Measurements from ENCODE around the gene SLC1A1.

SLC1A1 gene

DNA sequence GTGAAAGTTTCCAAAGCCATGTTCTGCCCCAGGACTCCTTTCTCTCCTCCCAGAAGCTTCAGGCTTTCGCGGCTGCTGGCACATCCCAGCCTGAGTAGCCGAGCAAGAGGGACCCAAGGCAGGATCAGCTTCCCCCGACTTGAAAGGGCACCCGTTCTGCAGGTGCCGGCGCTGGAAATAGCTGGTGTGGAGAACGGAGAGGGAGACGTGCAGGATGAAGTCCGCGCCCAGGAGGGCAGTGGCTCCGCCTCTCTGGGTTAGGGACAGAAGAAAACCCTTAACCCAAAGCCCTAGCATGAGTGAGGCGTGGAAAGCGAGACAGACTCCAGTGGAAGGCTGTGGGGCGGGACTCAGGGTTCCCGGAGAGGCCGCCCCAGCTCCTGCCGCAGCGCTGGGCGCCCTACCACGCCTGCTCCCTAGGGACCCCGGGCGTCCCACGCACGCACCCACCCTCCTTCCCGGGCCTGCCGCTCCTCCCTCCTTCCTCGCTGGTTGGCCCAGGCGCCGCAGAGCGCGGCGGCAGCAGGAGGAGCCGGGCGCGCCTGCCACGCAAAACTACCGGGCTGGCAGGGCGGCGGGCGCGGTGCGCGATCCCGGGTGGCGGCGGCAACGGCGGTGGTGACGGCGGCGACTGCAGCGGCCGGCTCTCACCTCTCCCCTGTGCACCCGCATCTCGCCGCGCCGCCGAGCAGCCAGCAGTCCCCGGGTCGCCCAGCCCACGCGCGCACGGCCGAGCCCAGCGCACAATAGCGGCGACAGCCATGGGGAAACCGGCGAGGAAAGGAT, at the start of gene SLC1A1:
Gene SLC1A1 (plus strand): TSS at position 550 of the 786 bp plus-strand sequence. CDS start 212 bp downstream, at position 762.
- no peak for DNase-seq

DNA sequence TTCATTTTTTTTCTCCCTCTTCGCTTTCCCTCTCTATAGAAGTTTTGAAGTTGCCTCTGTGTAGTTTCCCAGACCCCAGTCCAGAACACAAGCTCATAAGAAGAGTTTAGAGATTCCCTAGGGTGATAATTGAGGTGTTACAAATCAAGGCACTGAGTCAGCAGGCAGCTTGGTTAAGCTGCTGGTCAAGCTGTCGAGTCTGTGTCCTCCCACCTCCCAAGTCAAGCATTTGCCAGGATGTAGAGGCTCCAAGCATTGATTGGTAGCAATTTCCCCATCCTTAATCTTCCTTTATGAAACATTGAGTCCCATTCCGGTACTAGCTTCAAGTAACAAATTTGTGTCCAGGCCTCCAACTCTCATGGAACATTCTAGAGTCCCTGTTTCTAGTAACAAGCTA, 47.5 kb upstream of the SLC1A1 start:
- no peak for DNase-seq

- DNase-seq = no peak
Observed at GRCh38 chr9:4443439-4443838, 46.8 kb upstream of the SLC1A1 start.

DNA sequence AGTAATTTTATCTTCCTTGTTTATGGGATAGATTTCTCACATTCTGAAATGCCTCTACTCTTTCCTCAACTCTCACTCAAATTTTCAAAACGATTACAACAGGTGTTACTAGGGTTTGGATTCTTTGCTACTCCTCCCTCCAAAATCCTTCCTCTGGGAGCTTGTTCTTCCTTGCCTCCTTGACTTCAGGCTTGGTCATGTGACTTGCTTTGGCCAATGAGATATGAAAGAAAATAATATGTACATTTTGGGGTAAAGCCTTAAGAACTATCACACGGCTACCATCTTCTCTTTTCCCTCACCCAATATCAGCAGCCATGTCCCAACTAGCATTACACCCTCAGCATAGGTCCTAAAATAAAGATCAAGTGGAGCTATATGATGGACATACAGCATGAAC, 28.8 kb upstream of the SLC1A1 start:
- no peak for DNase-seq

DNA sequence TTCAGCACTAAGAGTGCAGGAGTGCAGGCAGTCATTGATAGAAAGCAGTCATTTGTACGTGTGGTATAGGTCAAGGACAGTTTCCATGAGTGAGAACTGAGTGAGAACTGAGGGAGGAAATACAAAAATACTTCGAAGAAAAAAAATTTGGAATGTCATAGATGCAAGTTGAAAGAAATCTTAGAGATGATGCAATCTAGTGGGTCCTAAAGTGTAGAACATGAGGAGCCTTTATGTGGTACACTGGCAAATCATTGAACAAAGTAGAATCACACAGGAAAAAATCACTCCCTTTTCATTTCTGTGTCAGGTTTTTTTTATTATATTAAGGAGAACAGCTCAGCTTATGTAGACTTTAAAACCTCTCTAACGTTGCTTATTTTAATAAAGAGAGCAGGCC, 26.4 kb upstream of the SLC1A1 start:
- no peak for DNase-seq

DNA sequence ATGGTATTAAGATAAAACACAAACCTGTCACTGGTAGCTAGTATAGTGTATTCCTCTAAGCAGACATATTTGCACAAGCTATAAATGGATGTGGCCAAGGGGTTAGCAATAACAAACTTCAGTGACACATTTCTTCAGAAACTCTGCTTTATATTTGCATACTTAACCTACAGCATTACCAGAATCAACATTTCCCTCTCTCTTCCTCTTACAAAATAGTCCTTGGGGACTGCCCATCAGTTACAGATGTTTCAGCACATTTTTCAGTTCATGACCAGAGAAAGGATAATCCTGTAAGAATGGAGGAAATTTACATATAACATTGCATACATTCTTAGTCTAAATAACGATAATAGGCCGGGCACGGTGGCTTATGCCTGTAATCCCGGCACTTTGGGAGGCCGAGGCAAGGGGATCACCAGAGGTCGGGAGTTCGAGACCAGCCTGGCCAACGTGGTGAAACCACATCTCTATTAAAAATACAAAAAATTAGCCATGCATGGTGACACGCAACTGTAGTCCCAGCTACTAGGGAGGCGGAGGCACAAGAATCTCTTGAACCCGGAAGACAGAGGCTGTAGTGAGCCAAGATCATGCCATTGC, 25.3 kb upstream of the SLC1A1 start:
- no peak for DNase-seq

DNA sequence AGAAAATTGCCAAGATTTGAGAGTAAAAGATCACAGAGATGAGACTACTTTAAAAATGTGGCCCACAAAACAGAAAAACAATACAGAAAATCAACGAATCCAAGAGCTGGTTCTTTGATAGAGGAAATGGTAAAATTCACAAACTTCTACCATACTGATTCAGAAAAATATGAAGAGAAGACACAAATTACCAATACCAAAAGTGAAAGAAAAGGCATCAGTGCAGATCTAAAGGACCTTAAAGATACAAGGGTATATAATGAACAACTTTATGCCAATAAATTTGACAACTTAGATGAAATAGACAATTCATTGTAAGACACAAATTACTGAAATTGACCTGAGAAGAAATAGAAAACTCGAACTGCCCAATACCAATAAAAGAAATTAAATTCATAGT, 24.4 kb upstream of the SLC1A1 start:
- no peak for DNase-seq

DNA sequence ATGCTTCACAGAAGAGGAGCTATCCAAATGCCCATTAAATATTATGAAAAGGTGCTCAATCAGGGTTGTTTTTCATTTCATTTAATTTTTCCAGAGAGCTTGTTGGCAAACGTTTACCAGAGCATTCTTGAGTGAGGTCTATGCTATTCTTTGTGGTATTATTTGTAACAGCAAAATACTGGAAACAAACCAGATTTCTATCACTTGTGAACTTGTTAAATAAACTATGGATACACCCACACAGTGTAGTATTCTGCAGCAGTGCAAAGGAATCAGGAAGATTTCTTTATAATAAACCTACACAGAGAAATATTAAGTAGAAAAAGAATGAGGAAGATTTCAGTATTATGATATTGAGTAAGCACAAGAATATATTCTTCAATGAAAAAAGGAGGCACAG, 15.0 kb upstream of the SLC1A1 start:
- DNase-seq = no peak

- no peak for DNase-seq
Observed at GRCh38 chr9:4486176-4486575, 4.1 kb upstream of the SLC1A1 start.

DNA sequence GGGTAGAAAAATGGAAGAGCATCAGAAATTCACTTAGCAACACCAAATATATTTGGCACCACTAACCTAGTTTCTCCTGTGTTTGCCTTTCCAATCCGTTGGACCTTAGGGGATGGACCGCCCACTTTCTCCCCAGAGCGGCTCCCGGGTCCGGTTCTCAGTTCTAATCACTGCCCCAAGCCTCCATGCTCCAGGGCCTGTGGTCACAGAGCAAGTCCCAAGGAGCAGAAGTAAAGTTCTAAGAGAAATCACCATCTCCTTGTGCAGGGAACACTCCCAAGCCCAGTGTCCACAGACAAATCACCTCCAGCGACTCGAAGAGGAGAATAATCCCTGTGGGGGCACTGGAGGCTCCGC, 728 bp upstream of the SLC1A1 start:
- no peak for DNase-seq

GRCh38 chr9:4490705-4491625, 697 bp downstream of the SLC1A1 start:
- DNase-seq = no peak

- DNase-seq = no peak
Observed at GRCh38 chr9:4491626-4491975, 1.3 kb downstream of the SLC1A1 start.

DNA sequence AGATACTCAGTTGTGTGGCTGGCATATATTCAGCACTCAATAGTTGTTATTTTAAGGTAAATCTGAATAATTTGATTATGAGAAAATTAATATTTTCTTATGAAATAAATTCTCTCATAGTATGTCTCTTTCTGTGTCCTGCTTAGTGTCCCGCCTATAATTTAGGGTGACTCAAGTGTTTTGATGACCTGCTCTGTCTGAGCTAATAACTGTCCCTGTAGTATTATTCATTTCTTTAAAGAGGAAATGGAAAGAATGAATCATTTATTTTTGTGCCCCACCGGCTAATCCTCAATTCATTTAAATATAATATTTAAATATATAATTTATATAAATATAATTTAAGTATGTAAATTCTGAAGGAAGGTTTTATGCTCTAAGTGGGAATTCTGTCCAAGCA, 4.1 kb downstream of the SLC1A1 start:
- DNase-seq = no peak

DNA sequence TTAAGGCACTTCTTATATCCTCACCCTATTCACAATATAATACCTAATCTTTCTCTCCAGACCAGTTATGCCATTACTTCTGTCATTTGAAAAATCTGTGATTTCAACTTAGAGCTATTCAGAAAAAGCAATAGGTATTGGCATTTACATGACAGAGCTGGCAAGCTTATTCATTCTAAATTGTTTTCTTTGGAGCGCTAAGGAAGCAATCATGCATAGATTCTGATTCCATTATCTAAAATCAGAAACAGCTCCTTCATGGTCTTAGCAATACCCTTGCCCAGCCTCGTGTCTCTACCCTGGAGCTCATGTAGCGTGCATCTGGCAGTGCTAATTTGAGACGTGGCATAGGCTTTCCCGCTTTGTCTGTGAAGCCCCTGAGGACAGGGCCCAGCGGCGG, 4.5 kb downstream of the SLC1A1 start:
- no peak for DNase-seq

GRCh38 chr9:4495537-4495936, 5.3 kb downstream of the SLC1A1 start:
- DNase-seq = no peak

DNA sequence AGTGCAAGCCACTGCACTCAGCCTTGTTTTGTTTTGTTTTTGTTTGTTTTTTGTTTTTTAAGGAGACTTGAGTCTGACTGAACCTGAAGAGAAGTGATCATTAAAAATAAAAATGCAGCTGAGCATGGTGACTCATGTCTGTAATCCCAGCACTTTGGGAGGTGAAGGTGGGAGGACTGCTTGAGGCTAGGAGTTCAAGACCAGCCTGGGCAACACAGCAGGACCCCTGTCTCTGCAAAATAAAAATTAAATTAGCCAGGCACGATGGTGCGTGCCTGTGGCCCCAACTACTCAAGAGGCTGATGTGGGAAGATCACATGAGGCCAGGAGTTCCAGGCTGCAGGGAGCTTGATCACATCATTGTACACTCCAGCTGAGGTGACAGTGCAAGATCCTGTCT, 6.2 kb downstream of the SLC1A1 start:
- DNase-seq = no peak

GRCh38 chr9:4497395-4497794, 7.1 kb downstream of the SLC1A1 start:
- DNase-seq = no peak

- DNase-seq = no peak
Observed at GRCh38 chr9:4497855-4498254, 7.6 kb downstream of the SLC1A1 start.

GRCh38 chr9:4499917-4500316, 9.6 kb downstream of the SLC1A1 start:
- DNase-seq = no peak

DNA sequence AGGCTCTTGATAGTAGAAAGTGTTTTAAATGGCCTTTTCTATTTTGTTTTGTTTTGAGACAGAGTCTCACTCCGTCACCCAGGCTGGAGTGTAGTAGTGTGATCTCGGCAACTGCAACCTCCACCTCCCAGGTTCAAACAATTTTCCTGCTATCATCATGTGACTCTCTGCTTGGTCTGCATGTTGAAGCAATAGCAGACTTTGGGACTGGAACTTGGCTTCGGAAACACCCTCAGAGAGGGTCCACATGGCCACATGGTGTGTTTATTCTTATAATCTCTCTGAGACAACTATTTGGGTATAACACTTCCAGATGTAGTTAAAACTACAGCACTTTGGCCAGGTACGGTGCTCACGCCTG, 10.9 kb downstream of the SLC1A1 start:
- no peak for DNase-seq

- no peak for DNase-seq
Observed at GRCh38 chr9:4502444-4502843, 12.2 kb downstream of the SLC1A1 start.

- no peak for DNase-seq
Observed at GRCh38 chr9:4503103-4503502, 12.8 kb downstream of the SLC1A1 start.

DNA sequence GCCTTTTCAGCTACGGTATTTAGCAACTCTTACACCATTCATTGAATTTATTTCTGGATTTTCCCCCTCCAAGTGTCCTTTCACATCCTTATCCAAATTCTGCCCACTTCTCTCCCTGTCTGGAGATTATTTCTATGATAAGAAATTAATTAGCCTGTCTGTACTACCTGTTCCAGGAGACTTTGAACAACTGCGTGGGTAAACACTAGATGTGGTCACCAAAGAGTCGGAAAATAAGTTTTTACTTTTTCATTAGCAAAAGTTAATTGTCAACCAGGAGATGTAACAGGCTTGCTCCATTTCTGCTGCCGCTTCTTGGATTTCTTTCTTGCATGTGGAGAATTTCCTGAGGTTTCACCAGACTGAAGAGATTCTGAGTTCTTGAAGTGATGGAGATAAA, 14.0 kb downstream of the SLC1A1 start:
- no peak for DNase-seq

- DNase-seq = no peak
Observed at GRCh38 chr9:4506490-4506889, 16.2 kb downstream of the SLC1A1 start.
